ENCODE data around the gene NBEAL1. TPM values are rescaled to one million over a fixed set of nuclear protein-coding genes. Genes with fewer than 3 reads are reported as not detected.
"Not testable (repeated sequence)": the region's sequence is repeated elsewhere in the genome, so short reads cannot be mapped to it uniquely, and the experiment has no call there.

Gene NBEAL1
- total RNA-seq, 5 donors from 2014 or later (not counting 1 experiment from before 2014, with no cell fraction given): 11.0 to 17.9 (median 14.3) TPM

DNA sequence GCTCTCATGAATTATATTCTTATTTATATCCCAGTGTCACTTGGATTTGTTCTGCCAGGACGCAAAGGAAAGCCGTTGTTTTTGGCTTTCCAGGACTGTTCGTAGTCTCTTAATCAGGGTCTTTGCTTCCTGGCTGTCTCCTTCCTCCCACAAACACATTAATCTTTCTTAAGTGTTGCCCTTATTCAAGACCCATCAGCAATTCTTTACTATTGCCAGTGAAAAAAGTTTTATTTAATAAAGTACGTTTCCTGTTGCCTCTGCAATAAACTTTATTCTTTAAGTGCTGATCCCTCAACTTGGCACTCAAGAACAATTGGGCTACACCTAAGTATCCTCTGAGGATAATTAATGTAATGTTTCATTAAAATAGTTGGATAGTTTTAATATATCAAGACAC is 155.8 kb downstream of the NBEAL1 start:
- no peaks in the 10 kb centered on the region for H3K9me3 Mint-ChIP-seq
- H3K4me3 ChIP-seq (ENCODE audit: control insufficient read depth in 1 of 2, extremely low read depth in 1 of 2, low read length in 1 of 2): no peak overlapping the region
- ChIA-PET CTCF (no interaction called here), POLR2A (no interaction called here)
- H3K4me1 Mint-ChIP-seq: no peaks in the 10 kb centered on the region
- H3K27me3 Mint-ChIP-seq: no peaks in the 10 kb centered on the region
- H3K36me3 Mint-ChIP-seq: peaks cover 32% of the 10 kb centered on the region
- H3K27me3 ChIP-seq (replicated peaks in 1 of 2; ENCODE audit: control insufficient read depth in 2 of 2, extremely low read depth in 1 of 2, insufficient read depth in 2 of 2, low read length in 1 of 2): no peaks in the 10 kb centered on the region
- H3K27ac ChIP-seq (ENCODE audit: low read length): no peak overlapping the region
- no peak overlapping the region for H3K4me3 Mint-ChIP-seq
- no peaks in the 10 kb centered on the region for H3K9me3 ChIP-seq
- ATAC-seq (replicated peaks in 1 of 4) (no peak), DNase-seq (no peak)
- no peak overlapping the region for H3K27ac Mint-ChIP-seq
- H3K4me1 ChIP-seq (ENCODE audit: control insufficient read depth in 1 of 2, extremely low read depth in 1 of 2, insufficient read depth in 2 of 2, low read length in 2 of 2): no peaks in the 10 kb centered on the region
- 94% methylated on average over 3 of the region's 4 CpGs for WGBS (ENCODE audit: insufficient coverage)
- H3K36me3 ChIP-seq (ENCODE audit: control insufficient read depth in 2 of 2, extremely low read depth in 1 of 2, insufficient read depth in 1 of 2, low read length in 1 of 2): no peaks in the 10 kb centered on the region

DNA sequence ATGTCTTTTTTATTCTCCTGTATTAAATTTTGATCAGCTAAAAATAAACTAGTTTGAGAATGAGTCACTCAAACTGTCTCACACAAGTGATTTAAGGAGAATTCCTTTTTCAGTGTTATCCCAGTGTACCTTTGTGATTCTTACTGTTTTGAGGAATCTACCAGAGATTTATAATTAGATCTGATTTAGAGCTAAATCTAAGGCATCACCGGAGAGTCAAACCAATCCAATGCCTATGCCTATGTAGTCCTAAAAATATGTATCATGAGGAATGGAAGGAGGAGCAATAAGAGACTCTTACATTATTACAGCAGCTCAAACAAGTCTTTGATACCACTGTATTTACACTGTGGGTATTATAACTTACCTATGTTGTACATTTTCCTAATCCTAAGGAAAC is 160.7 kb downstream of the NBEAL1 start:
- Mint-ChIP-seq H3K36me3 (peaks cover 22% of the 10 kb centered on the region), H3K27me3 (no peaks in the 10 kb centered on the region), H3K9me3 (no peaks in the 10 kb centered on the region), H3K27ac (no peak overlapping the region), H3K4me3 (no peak overlapping the region), H3K4me1 (peaks cover 0 to 2% (median 0%) of the 10 kb centered on the region in 3 donors)
- WGBS (ENCODE audit: insufficient coverage): no CpG with 5 or more reads among the region's 1 CpG
- no peaks in the 10 kb centered on the region for H3K4me1 ChIP-seq (ENCODE audit: control insufficient read depth in 1 of 2, extremely low read depth in 1 of 2, insufficient read depth in 2 of 2, low read length in 2 of 2)
- H3K4me3 ChIP-seq (ENCODE audit: control insufficient read depth in 1 of 2, extremely low read depth in 1 of 2, low read length in 1 of 2): no peak overlapping the region
- CTCF ChIA-PET: interaction anchor here in 1 of 2 donors (0.6 kb wide), 1 partner anchor 72 kb away, joined by 7 read pairs; no protein-coding TSS in a partner anchor
- DNase-seq: no peak
- no peaks in the 10 kb centered on the region for H3K9me3 ChIP-seq
- POLR2A ChIA-PET: interaction anchor here (0.5 to 1.1 kb wide), 2 partner anchors 10 to 774 kb away, joined by 3 read pairs; no protein-coding TSS in a partner anchor
- no peaks in the 10 kb centered on the region for H3K27me3 ChIP-seq (replicated peaks in 1 of 2; ENCODE audit: control insufficient read depth in 2 of 2, extremely low read depth in 1 of 2, insufficient read depth in 2 of 2, low read length in 1 of 2)
- ATAC-seq (replicated peaks in 1 of 4): no peak
- no peak overlapping the region for H3K27ac ChIP-seq (ENCODE audit: low read length)
- H3K36me3 ChIP-seq (ENCODE audit: control insufficient read depth in 2 of 2, extremely low read depth in 1 of 2, insufficient read depth in 1 of 2, low read length in 1 of 2): no peaks in the 10 kb centered on the region

DNA sequence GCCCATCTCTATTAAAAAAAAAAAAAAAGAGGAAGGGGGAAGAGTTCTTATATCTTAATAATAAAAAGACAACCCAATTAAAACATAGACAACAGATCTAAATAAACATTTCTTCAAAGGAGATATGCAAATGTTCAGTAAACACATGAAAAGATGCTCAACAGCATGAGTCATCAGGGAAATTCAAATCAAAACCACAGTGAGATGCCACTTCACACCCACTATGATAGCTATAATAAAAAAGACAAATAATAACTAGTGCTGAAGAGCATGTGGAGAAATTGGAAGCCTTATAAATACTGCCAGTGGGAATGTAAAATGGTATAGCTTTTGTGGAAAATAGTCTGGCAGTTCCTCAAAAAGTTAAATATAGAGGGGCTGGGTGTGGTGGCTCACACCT is 162.7 kb downstream of the NBEAL1 start:
- H3K36me3 Mint-ChIP-seq: peaks cover 24% of the 10 kb centered on the region
- no peak overlapping the region for H3K4me3 ChIP-seq (ENCODE audit: control insufficient read depth in 1 of 2, extremely low read depth in 1 of 2, low read length in 1 of 2)
- ChIA-PET POLR2A (no interaction called here), CTCF (no interaction called here)
- no peak for ATAC-seq (replicated peaks in 1 of 4)
- peaks cover 0 to 2% (median 0%) of the 10 kb centered on the region in 3 donors for H3K4me1 Mint-ChIP-seq
- no peaks in the 10 kb centered on the region for H3K4me1 ChIP-seq (ENCODE audit: control insufficient read depth in 1 of 2, extremely low read depth in 1 of 2, insufficient read depth in 2 of 2, low read length in 2 of 2)
- no peaks in the 10 kb centered on the region for H3K9me3 Mint-ChIP-seq
- H3K9me3 ChIP-seq: no peaks in the 10 kb centered on the region
- H3K36me3 ChIP-seq (ENCODE audit: control insufficient read depth in 2 of 2, extremely low read depth in 1 of 2, insufficient read depth in 1 of 2, low read length in 1 of 2): no peaks in the 10 kb centered on the region
- no peaks in the 10 kb centered on the region for H3K27me3 ChIP-seq (replicated peaks in 1 of 2; ENCODE audit: control insufficient read depth in 2 of 2, extremely low read depth in 1 of 2, insufficient read depth in 2 of 2, low read length in 1 of 2)
- H3K27ac Mint-ChIP-seq: no peak overlapping the region
- peak in 1 of 35 experiments; percentile 8 for DNase-seq
- H3K4me3 Mint-ChIP-seq: no peak overlapping the region
- H3K27me3 Mint-ChIP-seq: no peaks in the 10 kb centered on the region
- no peak overlapping the region for H3K27ac ChIP-seq (ENCODE audit: low read length)

DNA sequence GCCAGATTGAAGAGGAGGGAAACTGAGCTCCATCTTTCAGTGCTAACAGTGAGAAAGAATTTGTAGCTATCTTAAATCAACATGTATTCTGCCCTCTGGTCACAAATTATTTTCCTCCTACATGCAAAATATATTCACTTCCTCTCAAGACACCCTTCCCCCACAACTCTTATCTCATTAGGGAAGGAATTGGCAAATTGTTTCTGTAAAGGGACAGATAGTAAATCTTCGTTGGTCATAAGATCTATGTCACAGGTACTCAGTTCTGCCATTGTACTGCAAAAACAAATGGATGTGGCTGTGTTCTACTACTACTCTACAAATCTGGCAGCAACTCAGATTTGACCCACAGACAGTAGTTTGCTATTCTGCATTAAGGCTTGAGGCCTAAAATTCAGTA is 171.2 kb downstream of the NBEAL1 start:
- Mint-ChIP-seq H3K4me1 (no peaks in the 10 kb centered on the region), H3K36me3 (peaks cover 22% of the 10 kb centered on the region), H3K27me3 (no peaks in the 10 kb centered on the region), H3K9me3 (no peaks in the 10 kb centered on the region), H3K4me3 (no peak overlapping the region), H3K27ac (no peak overlapping the region)
- DNase-seq (no peak), ATAC-seq (replicated peaks in 1 of 4) (no peak)
- Histone ChIP-seq H3K36me3 (ENCODE audit: control insufficient read depth in 2 of 2, extremely low read depth in 1 of 2, insufficient read depth in 1 of 2, low read length in 1 of 2) (peaks cover 0 to 3% of the 10 kb centered on the region in 2 donors), H3K27me3 (replicated peaks in 1 of 2; ENCODE audit: control insufficient read depth in 2 of 2, extremely low read depth in 1 of 2, insufficient read depth in 2 of 2, low read length in 1 of 2) (no peaks in the 10 kb centered on the region), H3K9me3 (no peaks in the 10 kb centered on the region), H3K4me1 (ENCODE audit: control insufficient read depth in 1 of 2, extremely low read depth in 1 of 2, insufficient read depth in 2 of 2, low read length in 2 of 2) (no peaks in the 10 kb centered on the region), H3K4me3 (ENCODE audit: control insufficient read depth in 1 of 2, extremely low read depth in 1 of 2, low read length in 1 of 2) (no peak overlapping the region), H3K27ac (ENCODE audit: low read length) (no peak overlapping the region)
- CTCF ChIA-PET: no interaction called here
- WGBS (ENCODE audit: insufficient coverage): 100% methylated on average over 1 of the region's 1 CpG
- POLR2A ChIA-PET: interaction anchor here (0.6 to 1.0 kb wide), 2 partner anchors 11 to 245 kb away, joined by 3 read pairs; no protein-coding TSS in a partner anchor

DNA sequence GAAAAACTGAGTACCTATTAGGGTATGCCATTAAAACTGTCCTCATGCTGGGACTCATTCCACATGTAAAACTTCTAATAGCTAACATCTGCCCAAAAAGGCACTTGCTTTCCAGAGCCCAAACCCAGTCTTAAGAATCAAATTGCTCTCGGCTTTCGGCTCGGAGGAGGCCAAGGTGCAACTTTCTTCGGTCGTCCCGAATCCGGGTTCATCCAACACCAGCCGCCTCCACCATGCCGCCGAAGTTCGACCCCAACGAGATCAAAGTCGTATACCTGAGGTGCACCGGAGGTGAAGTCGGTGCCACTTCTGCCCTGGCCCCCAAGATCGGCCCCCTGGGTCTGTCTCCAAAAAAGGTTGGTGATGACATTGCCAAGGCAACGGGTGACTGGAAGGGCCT is 175.9 kb downstream of the NBEAL1 start:
- H3K27me3 ChIP-seq (replicated peaks in 1 of 2; ENCODE audit: control insufficient read depth in 2 of 2, extremely low read depth in 1 of 2, insufficient read depth in 2 of 2, low read length in 1 of 2); H3K27ac ChIP-seq (ENCODE audit: low read length); POLR2A ChIA-PET; H3K4me3 ChIP-seq (ENCODE audit: control insufficient read depth in 1 of 2, extremely low read depth in 1 of 2, low read length in 1 of 2); DNase-seq; H3K36me3 ChIP-seq (ENCODE audit: control insufficient read depth in 2 of 2, extremely low read depth in 1 of 2, insufficient read depth in 1 of 2, low read length in 1 of 2); H3K27me3 Mint-ChIP-seq; H3K4me1 ChIP-seq (ENCODE audit: control insufficient read depth in 1 of 2, extremely low read depth in 1 of 2, insufficient read depth in 2 of 2, low read length in 2 of 2); H3K4me1 Mint-ChIP-seq; H3K4me3 Mint-ChIP-seq; H3K9me3 Mint-ChIP-seq; H3K9me3 ChIP-seq; H3K27ac Mint-ChIP-seq; CTCF ChIA-PET; ATAC-seq (replicated peaks in 1 of 4): not testable (repeated sequence)
- peaks cover 39% of the 10 kb centered on the region for H3K36me3 Mint-ChIP-seq
- no CpG with 5 or more reads among the region's 17 CpGs for WGBS (ENCODE audit: insufficient coverage)

DNA sequence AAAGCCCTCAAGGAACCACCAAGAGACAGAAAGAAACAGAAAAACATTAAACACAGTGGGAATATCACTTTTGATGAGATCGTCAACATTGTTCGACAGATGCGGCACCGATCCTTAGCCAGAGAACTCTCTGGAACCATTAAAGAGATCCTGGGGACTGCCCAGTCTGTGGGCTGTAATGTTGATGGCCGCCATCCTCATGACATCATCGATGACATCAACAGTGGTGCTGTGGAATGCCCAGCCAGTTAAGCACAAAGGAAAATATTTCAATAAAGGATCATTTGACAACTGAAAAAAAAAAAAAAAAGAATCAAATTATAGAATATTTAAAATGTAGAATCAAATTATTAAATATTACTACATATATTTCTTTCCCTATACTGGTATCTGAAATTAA is 176.4 kb downstream of the NBEAL1 start:
- H3K4me1 ChIP-seq (ENCODE audit: control insufficient read depth in 1 of 2, extremely low read depth in 1 of 2, insufficient read depth in 2 of 2, low read length in 2 of 2); H3K4me1 Mint-ChIP-seq; H3K36me3 ChIP-seq (ENCODE audit: control insufficient read depth in 2 of 2, extremely low read depth in 1 of 2, insufficient read depth in 1 of 2, low read length in 1 of 2); H3K4me3 Mint-ChIP-seq; H3K27ac ChIP-seq (ENCODE audit: low read length); H3K27me3 Mint-ChIP-seq; DNase-seq; CTCF ChIA-PET; H3K9me3 ChIP-seq; H3K27ac Mint-ChIP-seq; POLR2A ChIA-PET; ATAC-seq (replicated peaks in 1 of 4); H3K4me3 ChIP-seq (ENCODE audit: control insufficient read depth in 1 of 2, extremely low read depth in 1 of 2, low read length in 1 of 2); H3K27me3 ChIP-seq (replicated peaks in 1 of 2; ENCODE audit: control insufficient read depth in 2 of 2, extremely low read depth in 1 of 2, insufficient read depth in 2 of 2, low read length in 1 of 2); H3K9me3 Mint-ChIP-seq: not testable (repeated sequence)
- WGBS (ENCODE audit: insufficient coverage): no CpG with 5 or more reads among the region's 6 CpGs
- H3K36me3 Mint-ChIP-seq: peaks cover 35% of the 10 kb centered on the region

DNA sequence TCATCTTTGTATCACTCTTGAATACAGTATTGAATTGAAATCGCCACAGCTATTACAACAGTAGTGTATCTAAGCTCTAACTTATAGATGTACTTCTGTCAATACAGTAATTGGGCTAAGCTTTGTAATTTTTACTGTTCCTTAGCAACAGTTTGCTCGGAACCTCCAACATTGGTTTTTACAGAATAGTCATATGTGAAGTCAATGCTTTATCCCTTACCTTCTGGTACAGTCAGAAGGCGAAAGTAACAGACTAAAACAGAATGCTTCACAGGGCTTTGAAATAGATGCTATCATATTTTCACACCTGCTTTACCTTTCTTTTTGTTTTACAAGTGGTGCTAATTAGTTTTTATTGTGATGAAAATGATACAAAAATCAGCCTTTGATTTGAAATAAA is 177.3 kb downstream of the NBEAL1 start:
- Histone ChIP-seq H3K36me3 (ENCODE audit: control insufficient read depth in 2 of 2, extremely low read depth in 1 of 2, insufficient read depth in 1 of 2, low read length in 1 of 2) (peaks cover 0 to 10% of the 10 kb centered on the region in 2 donors), H3K27me3 (replicated peaks in 1 of 2; ENCODE audit: control insufficient read depth in 2 of 2, extremely low read depth in 1 of 2, insufficient read depth in 2 of 2, low read length in 1 of 2) (no peaks in the 10 kb centered on the region), H3K9me3 (no peaks in the 10 kb centered on the region), H3K27ac (ENCODE audit: low read length) (no peak overlapping the region), H3K4me1 (ENCODE audit: control insufficient read depth in 1 of 2, extremely low read depth in 1 of 2, insufficient read depth in 2 of 2, low read length in 2 of 2) (no peaks in the 10 kb centered on the region), H3K4me3 (ENCODE audit: control insufficient read depth in 1 of 2, extremely low read depth in 1 of 2, low read length in 1 of 2) (no peak overlapping the region)
- Mint-ChIP-seq H3K4me1 (no peaks in the 10 kb centered on the region), H3K4me3 (no peak overlapping the region), H3K36me3 (peaks cover 35% of the 10 kb centered on the region), H3K27me3 (no peaks in the 10 kb centered on the region), H3K9me3 (no peaks in the 10 kb centered on the region), H3K27ac (no peak overlapping the region)
- ChIA-PET CTCF (no interaction called here), POLR2A (interaction anchor here in 1 of 2 donors (0.6 to 0.7 kb wide), 2 partner anchors 15 to 24 kb away, joined by 3 to 5 read pairs; no protein-coding TSS in a partner anchor)
- no peak for ATAC-seq (replicated peaks in 1 of 4)
- no peak for DNase-seq
- no CpG with 5 or more reads among the region's 3 CpGs for WGBS (ENCODE audit: insufficient coverage)

All from T-cell (primary cell).